B cell (primary cell): Measurements from ENCODE around the gene ONECUT1. TPM values are rescaled to one million over a fixed set of nuclear protein-coding genes. Genes with fewer than 3 reads are reported as not detected.

Experiments
- ATAC-seq: fragments of 200-7000 bp; cut with Tn5 transposase; one replicate; pipeline ENCODE4 v1.10.0; 2021; ENCODE audit warnings: low read depth, mild to moderate bottlenecking, moderate number of reproducible peaks, moderate library complexity
- CTCF ChIA-PET: fragments of 350-600 bp; sonication (Branson Sonifier 250); formaldehyde crosslinking; loops from one replicate; lab custom pipeline; 2021; ENCODE audit warnings: antibody characterized with exemption, inconsistent platforms; lab: Charles Lee
- POLR2A ChIA-PET: fragments of 350-600 bp; sonication (Branson Sonifier 250); formaldehyde crosslinking; loops from one replicate; lab custom pipeline; 2021; ENCODE audit warnings: antibody characterized with exemption; lab: Charles Lee
- DNase-seq: peaks from one replicate; pipeline ENCODE4 v3.0.0; 2013
- H2AFZ ChIP-seq: 2 replicates; pipeline ENCODE4 v1.6.1; 2012; ENCODE audit warnings: mild to moderate bottlenecking, low read depth, low read length; ENCODE audit not compliant: insufficient read depth, poor library complexity, severe bottlenecking
- H3K27ac ChIP-seq, 2 donors: 1 replicate in 1 of 2; 2 replicates in 1 of 2; pipeline ENCODE4 v1.5.1; 2012 to 2013; ENCODE audit warnings: low read length in 2 of 2, mild to moderate bottlenecking in 2 of 2, moderate library complexity in 1 of 2
- H3K27me3 ChIP-seq, 4 experiments: fragments of 200-600 bp in 1 of 4; sonication (generic) in 1 of 4; replicated peaks in 1 of 4; 1 replicate in 2 of 4; 2 replicates in 2 of 4; pipeline versions ENCODE4 v1.6.1 to v1.7.0; 2013 to 2016; ENCODE audit warnings: low read length in 3 of 4, mild to moderate bottlenecking in 2 of 4, mixed read lengths in 1 of 4, moderate library complexity in 1 of 4; ENCODE audit not compliant: insufficient read depth in 4 of 4, control insufficient read depth in 3 of 4; ENCODE audit errors: control extremely low read depth in 1 of 4
- H3K36me3 ChIP-seq, 2 experiments: replicated peaks in 1 of 2; 1 replicate in 1 of 2; 2 replicates in 1 of 2; pipeline versions ENCODE4 v1.6.1 to v1.7.1; 2013; ENCODE audit warnings: low read length in 1 of 2; ENCODE audit not compliant: insufficient read depth in 2 of 2, control insufficient read depth in 1 of 2; ENCODE audit errors: control extremely low read depth in 1 of 2, extremely low read depth in 1 of 2
- H3K4me1 ChIP-seq, 2 donors: fragments of 200-600 bp in 1 of 2; sonication (generic) in 1 of 2; 1 replicate in 1 of 2; 2 replicates in 1 of 2; pipeline versions ENCODE4 v1.5.1 to v1.6.1; 2013 to 2017; ENCODE audit warnings: low read length in 2 of 2; ENCODE audit not compliant: control insufficient read depth in 2 of 2, insufficient read depth in 2 of 2
- H3K4me2 ChIP-seq: replicated peaks from 2 replicates; pipeline ENCODE3; 2012; ENCODE audit warnings: mild to moderate bottlenecking, low read depth, low read length; ENCODE audit not compliant: poor library complexity, severe bottlenecking
- H3K4me3 ChIP-seq, 5 experiments: fragments of 200-600 bp in 1 of 5; sonication (generic) in 1 of 5; 1 replicate in 3 of 5; 2 replicates in 2 of 5; pipeline versions ENCODE4 v1.5.1 to v1.7.0; 2011 to 2016; ENCODE audit warnings: low read length in 4 of 5, mild to moderate bottlenecking in 4 of 5, low read depth in 2 of 5, control low read depth in 1 of 5, moderate library complexity in 1 of 5; ENCODE audit not compliant: insufficient read depth in 1 of 5; ENCODE audit errors: control extremely low read depth in 1 of 5, extremely low read depth in 1 of 5
- H3K79me2 ChIP-seq: fragments of 200-600 bp; sonication (generic); one replicate; pipeline ENCODE4 v1.6.0; 2016; ENCODE audit warnings: low read length; ENCODE audit not compliant: control insufficient read depth, insufficient read depth
- H3K9ac ChIP-seq: fragments of 200-600 bp; sonication (generic); 2 replicates; pipeline ENCODE4 v1.6.1; 2017; ENCODE audit warnings: mild to moderate bottlenecking, low read length, moderate library complexity
- H3K9me3 ChIP-seq, 3 donors: one replicate each; pipeline versions ENCODE4 v1.6.1 to v1.7.1; 2013; ENCODE audit warnings: low read length in 2 of 3; ENCODE audit not compliant: control insufficient read depth in 2 of 3, insufficient read depth in 1 of 3; ENCODE audit errors: control extremely low read depth in 1 of 3
- H4K20me1 ChIP-seq: 2 replicates; pipeline ENCODE4 v1.6.0; 2012; ENCODE audit warnings: mild to moderate bottlenecking, low read length; ENCODE audit not compliant: insufficient read depth, control insufficient read depth, poor library complexity, severe bottlenecking
- H3K27ac Mint-ChIP-seq: one replicate; pipeline ENCODE4 v1.8.0; 2021; ENCODE audit warnings: mixed read lengths
- H3K27me3 Mint-ChIP-seq: one replicate; pipeline ENCODE4 v1.8.0; 2021; ENCODE audit warnings: mixed read lengths
- H3K4me1 Mint-ChIP-seq: one replicate; pipeline ENCODE4 v1.8.0; 2021; ENCODE audit warnings: mixed read lengths
- H3K4me3 Mint-ChIP-seq: one replicate; pipeline ENCODE4 v1.8.0; 2021; ENCODE audit warnings: mixed read lengths
- H3K9me3 Mint-ChIP-seq: one replicate; pipeline ENCODE4 v1.8.0; 2022; ENCODE audit warnings: mixed read lengths; ENCODE audit not compliant: insufficient read depth
- CTCF ChIP-seq: fragments of 200-600 bp; IDR thresholded peaks from one replicate; pipeline ENCODE4 v1.8.0; 2022; ENCODE audit warnings: antibody characterized with exemption, mild to moderate bottlenecking
- EZH2 ChIP-seq: IDR thresholded peaks from 2 replicates; pipeline ENCODE4 v1.6.1; 2012; ENCODE audit warnings: borderline replicate concordance, low read depth, mild to moderate bottlenecking, moderate library complexity, low read length; ENCODE audit not compliant: insufficient read depth, poor library complexity, severe bottlenecking
- WGBS: methylation state at CpG from one replicate; pipeline ENCODE4 v1.1.5; 2013; ENCODE audit warnings: missing lambda C conversion rate; ENCODE audit not compliant: insufficient coverage; 5-methylcytosine and 5-hydroxymethylcytosine counted together
- intact Hi-C: fragments of 100-400 bp; cut with micrococcal nuclease; formaldehyde crosslinking; loops from one replicate; pipeline ENCODE4 v1.10.0; 2022
- polyA plus RNA-seq: library from polyadenylated mRNA; depleted of rRNA; stranded (reverse); fragments of >200 nt; gene quantifications from 2 replicates; pipeline ENCODE4 v1.2.3, GENCODE V29; 2012
- total RNA-seq, 2 donors: library from RNA; stranded (reverse); fragments of 120-200 nt in 1 of 2; gene quantifications; 1 replicate in 1 of 2; 2 replicates in 1 of 2; pipeline versions ENCODE4 v1.2.3 to v1.2.4, GENCODE V29; 2013 to 2022

ONECUT1 gene
- total and polyA plus RNA-seq, 2 donors (not counting 1 experiment from before 2014, with no cell fraction given) = not detected

- CTCF ChIA-PET = interaction anchor here (0.9 to 7.4 kb wide), 3 partner anchors 57 to 402 kb away, joined by 3 to 94 read pairs (median 7); no protein-coding TSS in a partner anchor
- ATAC-seq (no peak), DNase-seq (no peak)
- no peaks in the 10 kb centered on the region for H3K36me3 ChIP-seq
- TF ChIP-seq CTCF (no peak), EZH2 (no peak)
- POLR2A ChIA-PET = interaction anchor here (0.6 to 1.8 kb wide), 4 partner anchors 33 to 355 kb away, joined by 3 to 15 read pairs (median 6); partner anchors contain the start of gene ATOSA
- H3K9ac ChIP-seq = no peak overlapping the region
- H4K20me1 ChIP-seq = no peaks in the 10 kb centered on the region
- intact Hi-C loops = loop anchor here (5.0 kb wide), 1 partner anchor 265 kb away; no protein-coding TSS in a partner anchor
- no peak overlapping the region for H3K27ac ChIP-seq
- Mint-ChIP-seq H3K4me3 (no peak overlapping the region), H3K27me3 (no peaks in the 10 kb centered on the region), H3K9me3 (no peaks in the 10 kb centered on the region), H3K27ac (no peak overlapping the region), H3K4me1 (peaks cover 33% of the 10 kb centered on the region)
- H3K27me3 ChIP-seq = no peaks in the 10 kb centered on the region
- no CpG with 5 or more reads among the region's 3 CpGs for WGBS
- H3K4me2 ChIP-seq = no peak overlapping the region
- no peaks in the 10 kb centered on the region for H3K79me2 ChIP-seq
- H2AFZ ChIP-seq = no peak overlapping the region
- H3K9me3 ChIP-seq = no peaks in the 10 kb centered on the region
- no peak overlapping the region for H3K4me3 ChIP-seq
- peaks cover 26 to 31% of the 10 kb centered on the region in 2 donors for H3K4me1 ChIP-seq
These were observed 57.6 kb downstream of the ONECUT1 start for GRCh38 chr15:52732551-52732950.

GRCh38 chr15:52731732-52732470, 58.2 kb downstream of the ONECUT1 start:
- H3K4me2 ChIP-seq = no peak overlapping the region
- TF ChIP-seq EZH2 = no peak
- no peak for TF ChIP-seq CTCF
- H3K27me3 ChIP-seq = no peaks in the 10 kb centered on the region
- ATAC-seq (no peak), DNase-seq (no peak)
- no peaks in the 10 kb centered on the region for H4K20me1 ChIP-seq
- H2AFZ ChIP-seq = peak overlapping the region; percentile 44
- ChIA-PET CTCF (interaction anchor here (0.6 to 7.4 kb wide), 13 partner anchors 52 to 518 kb away, joined by 3 to 94 read pairs (median 7); partner anchors contain the start of gene ATOSA), POLR2A (interaction anchor here (1.8 kb wide), 1 partner anchor 53 kb away, joined by 7 read pairs; the partner anchor contains the start of gene ATOSA)
- H3K27ac Mint-ChIP-seq = peak overlapping the region; percentile 15
- no peak overlapping the region for H3K4me3 ChIP-seq
- no peak overlapping the region for H3K4me3 Mint-ChIP-seq
- H3K4me1 Mint-ChIP-seq = peaks cover 34% of the 10 kb centered on the region
- H3K9ac ChIP-seq = no peak overlapping the region
- H3K36me3 ChIP-seq = no peaks in the 10 kb centered on the region
- no CpG with 5 or more reads among the region's 2 CpGs for WGBS
- no peaks in the 10 kb centered on the region for H3K27me3 Mint-ChIP-seq
- intact Hi-C loops = loop anchor here (2.0 to 5.0 kb wide), 4 partner anchors 163 to 549 kb away; partner anchors contain the start of gene ARPP19
- no peaks in the 10 kb centered on the region for H3K9me3 Mint-ChIP-seq
- peaks cover 26 to 31% of the 10 kb centered on the region in 2 donors for H3K4me1 ChIP-seq
- H3K79me2 ChIP-seq = no peaks in the 10 kb centered on the region
- no peak overlapping the region for H3K27ac ChIP-seq
- no peaks in the 10 kb centered on the region for H3K9me3 ChIP-seq
